IPS DF 4.7 (cell line): ENCODE results near the gene RTTN.

ENCODE experiments used
- DNase-seq: peaks from one replicate; pipeline ENCODE4 v3.0.0-alpha.2; 2013; ENCODE audit warnings: low spot score; ENCODE audit errors: extremely low read depth

RTTN gene

DNA sequence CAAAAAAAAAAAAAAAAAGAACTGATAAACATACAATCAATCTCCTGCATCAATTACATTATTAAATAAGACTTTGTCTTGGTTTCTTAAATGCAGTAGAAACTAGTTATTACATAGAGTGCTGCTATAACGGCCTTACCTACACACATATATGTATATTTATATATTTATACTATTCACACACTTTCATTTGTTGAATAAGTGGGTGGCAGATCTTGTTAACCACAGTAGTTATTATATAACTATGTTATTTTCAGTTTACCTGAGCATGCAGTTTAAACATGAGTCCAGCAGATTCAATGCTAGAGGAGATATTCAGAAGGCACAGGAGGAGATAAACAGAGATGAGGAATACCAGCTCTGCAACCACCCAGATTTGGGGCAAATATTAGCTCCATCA, 176.3 kb downstream of the RTTN start:
- no peak for DNase-seq

DNA sequence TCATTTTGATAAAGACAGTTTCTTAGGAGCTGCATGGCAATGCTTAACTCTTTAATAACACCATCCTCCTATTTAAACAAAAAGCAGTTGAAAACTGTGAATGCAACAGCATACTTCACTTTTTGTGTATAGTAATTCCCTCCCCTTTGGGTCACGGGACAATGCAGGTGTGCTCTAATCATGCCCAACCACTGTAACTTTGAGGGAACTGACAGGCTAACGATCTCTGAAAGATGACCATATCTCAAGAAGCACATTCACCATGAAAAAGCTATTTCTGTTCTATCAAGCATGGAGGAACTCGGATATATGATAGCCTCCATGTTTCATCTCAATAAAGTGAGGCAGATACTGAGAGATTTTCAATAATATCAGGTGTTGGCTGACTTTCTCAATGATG, 176.8 kb downstream of the RTTN start:
- DNase-seq, result no peak

DNA sequence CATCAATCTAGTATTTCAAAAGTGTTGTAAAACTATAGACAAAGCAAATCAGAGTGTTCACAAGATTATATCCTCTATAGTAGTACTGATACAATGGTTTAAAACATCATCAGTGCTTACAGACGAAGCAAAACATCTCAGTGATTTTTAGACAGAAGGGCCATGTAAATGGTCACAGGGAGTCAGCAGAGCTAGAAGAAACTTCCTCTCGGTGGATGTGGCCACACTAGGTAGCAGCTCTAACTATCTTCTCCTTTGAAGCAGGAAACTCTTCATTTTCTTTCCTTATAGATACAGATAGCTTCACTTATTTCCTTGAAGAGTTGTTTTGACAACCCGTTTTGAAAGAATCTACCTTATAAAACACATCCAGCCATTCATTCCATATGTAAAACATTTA, 177.4 kb downstream of the RTTN start:
- no peak for DNase-seq

DNA sequence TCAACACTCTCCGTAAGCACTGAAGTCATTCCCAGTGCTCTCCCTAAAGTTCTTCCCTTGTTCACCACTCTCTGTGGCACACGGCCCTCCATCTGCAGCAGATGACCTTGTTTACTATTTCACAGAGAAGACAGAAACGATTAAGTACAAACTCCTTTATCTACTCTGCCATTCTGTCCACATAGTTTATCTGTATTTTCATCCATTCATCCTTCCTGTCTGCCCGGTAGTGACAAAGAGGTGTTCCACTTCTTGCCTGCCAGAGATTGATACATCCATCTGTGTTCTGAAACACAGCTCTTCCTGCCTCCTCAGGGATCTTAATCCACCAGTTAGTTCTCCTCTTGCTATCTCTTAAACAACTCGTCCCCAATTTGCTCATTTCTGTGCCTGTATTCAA, 179.9 kb downstream of the RTTN start:
- DNase-seq, result no peak

DNA sequence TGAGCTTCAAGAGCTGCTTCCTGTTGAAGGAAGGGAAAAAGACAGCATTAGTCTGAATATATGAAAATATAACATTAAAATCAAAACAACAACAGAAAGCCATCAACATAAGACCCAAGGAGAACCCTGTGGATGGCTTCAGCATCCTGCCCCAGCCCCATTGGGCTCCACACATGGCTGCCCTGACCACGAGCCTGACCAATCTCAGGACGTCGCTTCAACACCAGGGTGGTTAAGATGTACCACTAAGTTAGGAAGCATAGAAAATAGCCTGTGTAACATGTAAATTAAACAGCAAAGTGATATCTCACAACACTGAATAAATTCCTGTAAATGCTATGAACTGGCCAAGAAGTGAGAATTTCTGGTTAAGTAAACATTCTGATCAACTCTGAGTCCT, 180.7 kb downstream of the RTTN start:
- no peak for DNase-seq

DNA sequence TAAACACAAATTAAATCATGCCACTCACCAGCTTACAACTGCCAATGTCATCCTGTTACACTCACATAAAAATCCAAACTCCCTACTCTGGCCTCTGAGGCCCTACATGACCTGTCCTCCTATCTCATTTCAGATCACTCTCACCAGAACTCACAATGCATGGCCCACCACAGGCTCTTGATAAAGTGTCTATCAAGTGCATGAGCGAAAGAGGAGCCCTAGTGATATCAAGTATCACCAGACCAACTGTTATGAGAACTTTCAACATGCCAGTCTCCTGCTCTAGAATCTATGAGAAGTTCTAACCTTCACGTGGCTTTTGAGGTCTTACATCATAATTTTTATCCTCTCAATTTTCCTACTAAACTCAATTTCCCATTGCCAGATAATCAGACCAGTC, 181.4 kb downstream of the RTTN start:
- DNase-seq, result no peak

DNA sequence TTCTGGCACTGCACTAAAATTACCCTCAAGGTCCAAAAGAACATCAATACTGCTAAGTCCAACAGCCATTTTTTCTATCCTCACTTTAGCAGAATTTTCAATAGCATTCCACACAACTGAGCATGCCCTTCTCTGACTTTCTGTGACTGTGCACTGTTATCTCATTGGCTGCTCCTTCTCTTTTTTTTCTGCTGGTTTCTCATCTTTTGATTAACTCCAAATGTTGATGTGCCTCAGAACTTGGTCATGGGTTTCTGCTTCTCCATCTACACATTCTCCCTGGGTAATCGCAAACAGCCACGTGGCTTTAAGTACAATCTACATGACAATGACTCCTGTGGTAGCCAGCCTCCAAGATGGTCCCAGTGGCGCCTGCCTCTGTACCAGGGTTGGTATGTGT, 182.9 kb downstream of the RTTN start:
- no peak for DNase-seq

DNA sequence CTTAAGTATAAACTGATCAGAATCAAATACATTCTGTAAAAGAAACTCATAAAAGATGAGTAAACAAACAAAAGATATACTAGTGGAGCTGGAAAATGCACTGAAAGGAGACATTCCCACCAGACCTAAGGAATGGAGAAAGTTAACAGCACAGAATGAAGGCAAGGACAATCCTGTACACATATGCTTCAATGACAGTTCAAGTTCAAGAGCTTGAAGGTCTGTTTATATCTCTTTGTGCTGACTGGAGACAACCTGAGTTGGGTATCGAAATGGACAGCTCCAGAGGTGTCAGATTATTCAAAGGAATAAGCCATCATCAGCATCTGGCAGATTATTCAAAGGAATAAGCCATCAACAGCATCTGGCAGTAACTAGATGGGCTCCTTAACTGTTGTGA, 184.0 kb downstream of the RTTN start:
- no peak for DNase-seq

DNA sequence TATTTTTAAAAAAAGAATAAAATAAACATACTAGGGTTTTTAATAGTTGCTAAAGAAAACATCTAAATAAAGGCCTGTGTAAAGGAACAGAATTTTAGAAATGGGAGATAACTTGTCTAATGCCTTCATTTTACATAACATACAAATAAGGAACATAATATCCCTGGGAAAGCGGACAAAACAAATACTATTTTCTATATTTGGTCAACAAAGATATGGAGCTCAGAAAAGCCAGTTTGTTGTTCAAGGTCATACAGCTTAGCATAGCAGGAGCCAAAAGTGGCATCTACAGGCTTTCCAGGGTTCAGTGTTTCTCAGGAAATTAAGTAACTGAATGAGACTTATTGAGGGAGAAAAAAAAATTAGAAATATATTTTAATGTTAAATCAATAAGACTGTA, 184.4 kb downstream of the RTTN start:
- DNase-seq, result no peak

DNA sequence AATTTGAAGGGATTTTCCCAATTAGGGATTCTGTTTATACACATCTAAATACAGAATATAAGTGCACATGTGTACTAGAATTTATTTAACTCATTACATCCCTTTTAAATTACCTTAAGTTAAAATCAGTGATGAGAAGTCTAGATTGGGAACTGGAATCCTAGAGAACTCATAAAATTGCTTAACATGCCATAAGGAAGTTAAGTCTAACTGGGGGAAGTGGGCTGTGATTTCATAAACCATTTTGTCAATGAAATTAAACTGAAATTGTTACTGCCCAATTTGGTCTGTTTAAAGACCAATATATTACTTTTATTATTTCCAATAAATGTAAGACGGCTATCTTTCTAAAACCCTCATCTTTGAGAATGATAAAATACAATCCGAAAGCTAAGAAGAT, 185.5 kb downstream of the RTTN start:
- no peak for DNase-seq

DNA sequence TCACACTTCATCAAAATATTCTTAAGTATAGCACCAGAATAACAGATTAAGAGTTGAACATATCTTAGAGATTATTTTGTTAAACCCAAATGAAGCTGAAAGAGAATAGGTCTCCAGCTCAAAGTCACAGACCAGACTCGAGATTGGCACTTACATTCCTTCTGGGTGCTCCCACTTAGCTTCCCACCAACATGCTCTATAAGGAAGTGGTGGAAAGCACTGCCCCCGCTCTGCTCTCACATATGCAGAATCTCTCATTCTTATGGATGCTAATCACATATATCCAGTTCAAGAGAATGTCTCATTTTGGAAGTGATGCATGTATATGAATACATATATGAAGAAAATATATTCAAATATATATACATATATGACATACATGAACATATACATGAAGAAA, 186.4 kb downstream of the RTTN start:
- no peak for DNase-seq

DNA sequence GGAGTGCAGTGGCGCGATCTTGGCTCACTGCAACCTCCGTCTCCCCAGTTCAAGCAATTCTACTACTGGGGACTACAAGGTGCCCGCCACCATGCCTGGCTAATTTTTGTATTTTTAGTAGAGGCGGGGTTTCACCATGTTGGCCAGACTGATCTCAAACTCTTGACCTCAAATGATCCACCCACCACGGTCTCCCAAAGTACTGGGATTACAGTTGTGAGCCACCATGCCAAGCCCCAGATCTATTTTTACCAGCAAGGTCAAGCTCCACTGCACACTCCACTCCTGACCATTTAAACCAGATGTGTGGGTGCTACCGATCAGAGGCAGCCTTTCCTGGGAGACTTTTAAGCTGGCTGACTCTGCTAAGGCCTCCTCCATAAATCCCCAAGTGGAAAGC, 190.4 kb downstream of the RTTN start:
- DNase-seq, result no peak

DNA sequence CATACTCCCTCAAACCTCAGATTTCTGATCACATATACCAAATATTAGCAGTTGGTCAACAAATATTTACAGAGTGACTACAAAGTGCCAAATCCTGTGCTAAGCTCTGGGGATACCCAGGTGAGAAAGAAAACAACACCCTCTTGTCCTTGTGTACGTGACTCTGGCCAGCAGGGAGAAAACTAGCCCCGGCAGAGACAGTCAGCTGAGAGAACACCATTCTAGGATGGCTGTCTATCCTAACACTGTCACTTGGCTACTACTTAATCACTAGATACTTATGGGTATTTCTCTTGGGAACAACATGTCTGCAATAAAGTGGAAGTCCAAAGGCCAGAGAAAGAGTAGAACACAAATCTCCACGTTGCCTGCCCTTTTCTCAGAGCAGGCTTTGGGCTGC, 199.9 kb downstream of the RTTN start:
- no peak for DNase-seq

DNA sequence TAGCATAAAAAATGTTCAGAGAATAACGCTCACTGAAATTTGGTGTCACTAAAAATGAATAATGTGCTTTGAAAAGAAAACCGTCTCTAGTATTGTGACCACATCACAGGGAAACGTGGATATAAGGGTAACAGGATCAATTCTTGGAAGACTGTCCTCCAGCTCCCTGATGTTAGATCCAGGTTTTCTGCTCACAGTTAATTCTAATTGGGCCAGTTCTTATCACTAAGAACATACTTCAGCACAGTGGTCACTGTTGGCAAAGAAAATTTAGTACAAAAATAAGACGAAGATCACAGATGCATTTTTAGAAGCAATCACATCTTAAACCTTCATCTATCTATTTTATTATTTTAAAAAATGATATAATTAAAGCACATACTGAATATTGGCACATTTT, 200.8 kb downstream of the RTTN start:
- no peak for DNase-seq

DNA sequence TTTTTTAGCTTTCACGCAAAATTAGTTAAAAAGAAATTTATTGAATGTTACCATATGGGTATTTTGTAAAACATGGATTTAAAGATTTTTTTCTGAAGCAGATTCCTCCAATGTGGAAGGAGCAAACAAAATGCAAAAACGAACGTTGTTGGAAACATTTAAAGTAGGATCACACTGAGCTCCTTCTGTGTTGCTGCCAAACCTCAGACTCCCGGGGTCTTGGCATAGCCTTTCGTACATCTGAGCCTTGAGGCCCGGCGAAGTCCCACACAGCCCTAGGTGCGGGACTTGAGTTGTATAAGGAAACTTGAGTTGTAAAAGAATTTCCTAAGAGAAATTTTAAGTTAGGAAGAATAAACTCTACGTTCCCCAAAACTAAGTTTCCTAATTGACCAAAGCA, 205.8 kb downstream of the RTTN start:
- no peak for DNase-seq

DNA sequence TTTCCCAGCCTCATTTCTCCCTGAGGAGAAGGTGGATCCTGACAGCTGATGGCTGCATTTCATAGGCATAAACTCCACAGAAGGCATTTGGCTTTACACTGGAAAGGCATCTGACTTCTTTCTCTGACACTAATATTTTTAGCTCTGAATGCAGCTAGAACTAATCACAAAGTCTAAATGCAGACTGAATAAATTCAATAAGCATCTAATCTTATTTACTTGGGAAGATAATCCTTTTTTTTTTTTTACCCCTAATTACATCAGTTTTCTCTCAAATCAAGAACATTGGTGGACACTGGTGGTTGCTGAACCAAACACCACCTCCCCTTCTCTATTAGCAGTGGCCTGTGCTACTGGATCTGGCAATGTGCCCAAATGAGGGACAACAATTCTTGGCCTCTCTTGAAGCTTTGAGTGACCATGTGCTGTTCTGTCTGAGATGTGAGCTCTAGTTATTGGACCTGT, 206.9 kb downstream of the RTTN start:
- DNase-seq, result no peak

DNA sequence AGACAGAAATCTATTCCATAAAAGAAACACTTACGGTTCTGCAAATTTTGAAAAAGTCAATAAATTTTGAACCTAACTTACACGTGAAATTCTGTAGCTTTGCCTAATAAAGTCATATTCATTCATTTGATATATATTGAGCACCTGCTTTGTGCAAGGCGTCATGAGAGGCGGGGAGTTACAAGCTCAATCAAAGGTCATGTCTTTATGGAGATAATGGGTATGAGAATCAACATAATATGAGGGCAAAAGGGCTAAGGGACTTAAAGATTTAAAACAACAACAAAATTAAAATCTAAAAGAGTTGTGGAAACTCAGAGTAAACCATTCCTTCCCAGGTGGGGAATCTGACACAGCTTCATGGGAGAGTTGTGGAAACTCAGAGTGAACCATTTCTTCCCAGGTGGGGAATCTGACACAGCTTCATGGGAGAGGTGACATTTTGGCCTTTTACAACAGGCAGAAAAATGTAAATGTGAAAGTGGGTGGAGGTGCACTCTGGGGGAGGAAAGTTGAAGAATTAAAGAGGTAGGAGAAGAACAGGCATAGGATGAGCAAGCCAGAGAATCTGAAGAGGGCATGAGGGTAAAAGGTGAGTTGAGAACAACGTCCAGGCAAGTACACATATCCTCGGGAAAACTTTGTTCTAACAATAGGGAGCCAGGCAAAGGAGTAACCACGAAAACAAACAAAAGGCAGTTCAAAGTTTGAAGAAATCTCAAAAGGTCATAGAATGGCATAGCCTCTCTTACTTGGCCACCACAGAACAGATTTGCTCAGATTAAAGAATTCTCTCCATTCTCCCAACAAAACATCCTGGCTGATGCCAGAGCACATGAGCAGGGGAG, 208.3 kb downstream of the RTTN start:
- no peak for DNase-seq

DNA sequence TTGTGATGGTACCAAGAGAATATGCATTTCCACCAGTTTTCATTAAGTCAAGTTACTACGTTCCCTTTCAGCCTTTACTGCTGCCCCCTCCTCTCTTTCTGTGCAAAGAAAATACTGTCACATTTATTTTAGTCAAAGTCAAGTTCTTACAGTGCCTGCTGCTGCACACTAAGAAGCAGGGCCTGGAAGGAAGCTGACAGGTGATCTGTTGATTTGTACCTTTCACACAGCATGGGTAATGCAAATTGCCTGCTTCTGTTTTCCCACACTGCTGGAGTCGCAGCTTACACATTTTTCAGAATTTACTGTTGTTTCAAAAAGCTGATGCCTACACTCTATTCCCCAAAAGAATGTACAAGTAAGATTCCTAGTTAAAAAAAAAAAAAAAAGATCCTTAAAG, 209.1 kb downstream of the RTTN start:
- no peak for DNase-seq

DNA sequence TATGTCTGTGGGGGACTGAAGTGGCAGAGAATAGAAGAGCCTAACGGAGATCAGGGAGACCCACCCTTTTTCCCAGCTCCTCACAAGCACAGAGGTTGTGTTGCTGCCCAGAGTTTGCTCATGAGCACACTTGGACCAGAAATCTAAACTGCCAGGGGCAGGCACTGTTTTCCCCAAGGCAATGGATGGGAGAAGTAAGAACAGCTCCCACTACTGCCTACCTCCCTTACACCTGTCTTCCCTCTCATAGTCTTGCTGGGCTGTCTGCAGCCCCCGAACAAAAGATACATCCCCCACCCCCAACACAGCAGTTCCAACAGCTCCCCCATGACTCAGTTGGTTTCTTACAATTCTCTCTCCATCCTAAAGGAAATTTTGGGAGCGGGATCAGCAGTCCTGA, 209.7 kb downstream of the RTTN start:
- no peak for DNase-seq

DNA sequence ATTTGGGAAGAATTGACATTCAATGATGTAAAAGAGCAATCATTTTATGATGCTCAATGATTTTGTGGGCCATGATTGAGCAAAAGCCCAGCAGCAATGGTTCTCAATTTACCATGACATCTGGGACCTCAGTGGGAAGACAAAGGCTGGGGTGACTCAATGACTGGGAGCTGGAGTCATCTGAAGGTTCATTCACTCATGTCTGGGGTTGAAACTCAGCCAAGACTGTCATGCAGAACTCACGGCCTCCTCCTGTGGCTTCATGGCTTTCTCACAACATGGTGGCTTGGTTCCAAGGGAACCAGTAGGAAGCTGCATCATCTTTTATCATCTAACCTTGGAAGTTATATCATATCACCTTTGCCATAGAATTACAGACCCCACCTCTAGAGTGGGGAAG, 212.7 kb downstream of the RTTN start:
- DNase-seq, result no peak

DNA sequence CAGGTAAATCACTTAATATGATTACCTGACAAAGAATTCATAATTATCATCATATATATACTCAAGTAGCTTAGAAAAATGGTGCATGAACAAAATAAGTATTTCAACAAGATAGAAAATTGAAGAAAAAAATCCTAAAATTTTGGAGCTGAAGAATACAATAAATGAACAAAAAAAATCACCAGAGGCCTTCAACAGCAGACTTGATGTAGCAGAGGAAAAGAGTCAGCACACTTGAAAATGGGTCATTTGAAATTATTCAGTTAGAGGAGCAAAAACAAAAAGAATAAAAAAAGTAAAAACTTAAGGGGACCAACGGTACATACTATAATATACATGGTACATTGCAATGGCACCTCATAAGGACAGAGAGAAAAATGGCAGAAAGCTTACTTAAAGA, 217.6 kb downstream of the RTTN start:
- no peak for DNase-seq

DNA sequence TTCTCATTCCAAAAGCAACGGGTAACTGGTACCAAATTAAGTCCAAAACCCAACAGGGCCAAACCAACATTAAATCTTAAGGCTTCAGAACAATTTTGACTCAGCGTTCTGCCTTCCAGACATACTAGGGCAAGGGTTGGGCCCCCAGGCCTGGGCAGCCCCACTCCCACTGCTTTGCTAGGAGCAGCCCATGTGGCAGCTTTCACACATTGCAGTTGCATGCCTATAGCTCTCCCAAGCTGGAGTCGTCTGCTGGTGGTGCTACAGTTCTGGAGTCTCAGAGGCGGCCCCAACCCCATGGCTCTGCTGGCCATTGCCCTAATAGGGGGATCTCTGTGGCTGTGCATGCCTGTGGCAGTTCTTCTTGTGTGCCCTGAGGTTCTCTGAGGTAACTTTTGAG, 220.2 kb downstream of the RTTN start:
- no peak for DNase-seq

DNA sequence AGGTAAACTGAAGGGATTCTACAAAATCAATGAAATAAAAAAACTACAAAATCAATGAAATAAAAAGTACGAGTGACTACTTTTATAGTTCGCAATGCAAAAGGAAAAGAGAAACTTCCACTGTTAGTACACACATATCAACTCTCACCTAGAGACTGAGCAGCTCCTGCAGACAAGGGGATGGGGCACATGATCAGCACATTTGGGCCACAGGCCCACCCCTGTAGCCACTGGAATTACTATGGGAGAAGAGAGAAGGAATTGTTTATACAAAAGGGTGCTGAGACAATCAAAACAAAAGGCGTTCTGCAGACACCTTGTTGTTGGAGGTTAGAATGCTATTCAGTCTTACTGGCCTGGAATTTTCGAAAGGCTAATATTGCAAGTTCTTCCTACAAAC, 223.1 kb downstream of the RTTN start:
- no peak for DNase-seq

DNA sequence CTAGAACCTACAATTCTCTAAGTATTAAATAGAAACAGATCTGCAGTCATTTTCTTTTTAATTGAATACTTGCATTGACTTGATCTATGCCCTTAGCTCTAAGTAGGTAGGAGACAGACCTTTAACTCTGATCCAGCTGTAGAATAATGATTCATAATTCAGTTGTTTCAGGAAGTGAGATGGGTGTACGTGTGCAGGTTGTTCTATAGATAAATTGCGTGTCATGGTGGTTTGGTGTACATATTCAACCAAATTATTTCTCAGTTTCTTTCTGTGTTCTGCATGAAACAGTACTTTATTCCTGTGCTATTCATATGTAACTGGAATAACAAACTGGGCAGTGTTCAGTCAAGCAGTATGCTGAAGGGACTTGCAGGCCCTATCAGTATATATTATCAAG, 223.5 kb downstream of the RTTN start:
- DNase-seq, result no peak
